ENCODE measurements around the gene PSMB3.

The PSMB3 gene

DNA sequence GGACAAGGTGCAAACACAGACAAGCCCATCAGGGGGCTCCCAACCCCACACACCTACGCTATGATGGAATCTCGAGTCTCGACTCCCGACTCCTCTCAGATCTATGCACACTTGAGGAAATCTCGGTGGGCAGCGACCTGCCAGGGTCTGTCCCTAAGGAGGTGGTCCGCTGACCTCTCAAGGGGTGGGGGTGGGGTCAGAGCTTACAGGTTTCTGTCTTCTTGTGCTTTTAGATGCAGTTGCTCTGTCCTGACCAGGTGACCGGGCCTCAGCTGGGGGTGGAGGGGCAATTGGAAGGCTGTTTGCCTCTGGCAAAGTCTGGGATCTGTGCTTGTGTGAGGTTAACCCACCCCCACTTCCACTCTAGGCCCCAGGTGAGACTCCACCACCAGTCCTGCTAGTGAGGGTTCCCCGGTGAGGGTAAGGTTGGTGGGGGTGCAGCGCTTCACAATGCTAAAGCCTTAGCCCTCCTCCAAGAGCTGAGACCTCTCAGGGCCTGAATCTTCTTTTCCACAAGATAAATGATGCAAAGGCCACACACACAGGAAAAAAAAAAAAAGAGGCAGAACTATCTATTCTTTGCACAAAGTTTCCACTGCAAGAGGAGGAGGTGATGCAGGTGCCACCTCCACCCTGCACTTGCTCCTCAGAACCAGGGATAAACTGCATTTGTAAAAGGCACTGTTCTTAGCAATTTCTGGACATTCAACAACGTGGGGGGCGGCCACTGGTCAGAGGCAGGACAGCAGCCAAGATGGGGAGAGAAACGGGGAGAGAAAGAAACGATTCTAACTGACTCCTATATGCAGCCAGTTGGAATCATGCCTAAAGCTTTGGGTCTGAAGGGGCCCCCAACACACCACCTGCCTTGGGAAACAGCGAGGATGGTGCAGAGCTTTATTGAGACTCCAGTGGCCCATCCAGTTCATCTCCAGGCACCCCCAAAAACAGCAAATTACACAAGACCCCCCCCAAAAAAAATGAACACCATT, 18.3 kb upstream of the PSMB3 start:
- DNase-seq, result no peak

DNA sequence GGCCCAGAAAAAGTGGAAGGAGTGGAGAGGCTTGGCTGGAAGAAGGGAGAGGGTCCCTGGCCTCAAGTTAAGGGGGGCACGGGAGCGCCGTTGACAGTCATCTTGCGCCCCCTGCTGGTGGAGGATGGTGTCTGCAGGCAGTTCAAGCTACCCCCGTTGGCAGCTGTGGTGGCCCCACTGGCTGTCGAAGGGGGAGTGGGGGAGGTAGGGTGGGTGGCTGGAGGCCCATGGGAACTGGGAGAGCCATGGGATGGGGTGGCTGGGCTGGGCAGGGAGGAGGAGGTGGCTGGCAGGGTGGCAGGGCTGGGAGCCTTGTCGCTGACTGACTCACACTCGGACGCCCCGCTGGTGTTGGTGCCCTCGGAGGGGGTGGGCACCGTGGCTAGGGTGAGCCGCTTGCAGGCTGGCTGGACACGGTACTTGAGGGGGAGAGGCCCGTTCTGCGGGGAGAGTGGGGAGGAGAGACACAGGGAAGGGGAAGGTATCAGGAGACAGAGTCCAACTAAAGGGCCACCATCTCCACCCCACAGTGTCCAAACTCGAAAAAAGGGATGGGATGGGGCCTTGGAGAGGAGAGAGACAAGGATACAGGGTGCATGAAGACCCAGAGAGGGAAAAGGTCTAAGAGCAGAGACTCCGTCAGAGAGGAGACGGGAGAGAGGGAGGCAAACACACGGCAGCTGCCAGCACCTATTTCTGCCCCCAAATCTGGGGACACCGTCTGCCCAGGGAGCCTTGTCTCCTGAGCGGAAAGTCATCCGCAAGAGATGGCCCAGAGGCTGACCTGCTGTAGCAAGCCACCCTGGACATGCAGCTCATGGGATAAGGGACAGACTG, 17.2 kb upstream of the PSMB3 start:
- peak; percentile 34 for DNase-seq

DNA sequence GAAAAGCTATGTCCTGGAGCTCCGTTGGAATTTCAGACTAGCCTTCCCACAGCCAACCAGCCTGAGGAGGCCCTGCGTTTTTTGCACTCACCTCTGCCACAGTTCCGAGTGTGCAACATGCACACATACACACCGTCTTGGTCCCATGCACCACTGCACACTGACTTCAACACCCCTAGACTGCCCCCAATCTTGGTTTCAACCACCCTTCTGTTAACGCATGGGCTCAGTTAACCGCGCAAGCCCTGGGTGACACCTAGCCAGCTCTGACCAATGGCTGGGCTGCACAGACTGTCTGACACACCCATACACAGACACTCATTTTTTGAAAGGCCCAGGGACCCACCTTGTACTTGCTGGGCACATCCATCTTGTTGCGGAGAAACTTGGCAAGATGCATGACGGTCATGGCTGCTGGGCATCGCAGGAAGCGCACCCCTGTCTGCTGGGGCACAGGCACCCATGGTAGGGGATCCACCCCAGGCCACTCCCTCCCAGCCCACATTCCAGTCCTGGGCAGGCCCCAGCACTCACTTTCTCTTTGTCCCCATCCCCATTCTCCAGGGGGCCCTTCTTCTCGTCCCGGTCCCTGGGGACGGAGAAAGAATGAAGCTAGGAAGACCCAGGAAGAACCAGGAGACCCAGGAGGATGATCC, 14.4 kb upstream of the PSMB3 start:
- no peak for DNase-seq

DNA sequence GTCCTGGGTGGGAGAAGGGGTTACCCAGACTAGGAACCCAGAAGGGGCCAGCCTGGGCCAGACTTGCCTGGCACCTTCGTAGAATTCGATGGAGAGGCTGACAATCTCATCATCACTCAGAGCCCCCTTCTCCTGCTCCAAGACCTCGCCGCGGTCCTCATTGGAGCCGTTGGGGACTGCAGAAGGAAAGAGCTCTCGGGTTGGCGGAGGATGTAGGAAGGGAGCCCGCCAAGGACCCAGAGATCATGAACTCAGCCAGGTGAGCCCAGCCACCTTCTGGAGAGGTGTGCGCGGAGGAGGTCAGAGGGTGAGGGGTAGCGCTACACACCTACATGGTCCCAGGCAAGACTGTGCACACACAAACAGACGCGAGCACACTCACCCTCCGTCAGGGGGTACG, 13.9 kb upstream of the PSMB3 start:
- no peak for DNase-seq

DNA sequence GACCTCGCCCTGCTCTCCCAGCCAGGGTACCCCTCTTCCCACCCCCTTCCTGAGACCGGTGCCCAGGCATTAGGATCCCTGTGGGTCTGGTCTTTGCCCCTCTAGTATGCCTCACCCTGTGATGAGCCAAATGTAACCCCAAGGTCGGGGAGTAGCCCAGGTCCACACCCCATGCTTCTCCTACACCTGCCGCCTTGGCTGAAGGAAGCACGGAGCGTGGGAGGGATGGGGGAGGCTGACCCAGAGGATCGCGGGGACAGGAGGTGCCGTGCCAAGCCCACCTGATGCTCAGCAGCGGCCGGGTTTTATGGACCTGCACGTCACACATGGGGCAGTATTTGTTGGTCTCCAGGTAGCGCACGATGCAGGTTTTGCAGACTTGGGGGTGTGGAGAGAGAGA, 13.2 kb upstream of the PSMB3 start:
- DNase-seq, result no peak

DNA sequence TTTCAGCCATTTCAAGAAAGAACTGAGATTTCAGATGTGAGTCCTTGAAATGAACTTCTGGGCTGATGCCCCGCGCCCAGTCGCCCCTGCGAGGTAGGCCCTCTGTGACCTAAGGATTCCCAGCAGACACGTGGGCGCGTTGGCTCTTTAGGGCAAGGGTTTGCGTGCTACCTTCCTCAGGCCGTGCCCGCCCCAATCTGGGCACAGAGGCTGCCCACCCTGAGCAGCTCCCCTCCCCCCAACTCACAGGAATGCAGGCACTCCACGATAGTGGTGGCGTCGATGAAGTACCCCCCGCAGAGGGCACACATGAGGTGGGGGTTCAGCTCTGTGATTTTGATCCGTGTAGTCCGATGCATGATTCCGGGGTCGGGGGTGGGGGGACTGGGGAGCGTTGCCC, 12.5 kb upstream of the PSMB3 start:
- no peak for DNase-seq

DNA sequence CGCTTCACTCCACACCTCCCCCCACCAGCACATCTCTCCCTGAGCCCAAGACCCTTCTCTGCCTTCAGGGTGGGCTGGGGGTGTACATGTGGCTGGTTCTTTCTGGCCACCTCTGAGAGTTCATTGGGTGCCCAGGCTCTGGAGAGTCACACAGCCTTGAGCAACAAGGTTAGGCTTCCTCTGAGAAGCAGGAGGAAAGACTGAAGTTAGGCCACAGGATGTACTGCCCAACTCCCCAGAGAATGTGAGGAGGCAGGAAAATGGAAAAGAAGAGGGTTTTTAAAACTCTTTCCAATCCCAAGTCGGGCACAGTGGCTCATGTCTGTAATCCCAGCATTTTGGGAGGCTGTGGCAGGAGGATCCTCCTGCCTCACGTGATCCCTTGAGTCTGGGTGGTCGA, 11.7 kb upstream of the PSMB3 start:
- DNase-seq, result no peak

DNA sequence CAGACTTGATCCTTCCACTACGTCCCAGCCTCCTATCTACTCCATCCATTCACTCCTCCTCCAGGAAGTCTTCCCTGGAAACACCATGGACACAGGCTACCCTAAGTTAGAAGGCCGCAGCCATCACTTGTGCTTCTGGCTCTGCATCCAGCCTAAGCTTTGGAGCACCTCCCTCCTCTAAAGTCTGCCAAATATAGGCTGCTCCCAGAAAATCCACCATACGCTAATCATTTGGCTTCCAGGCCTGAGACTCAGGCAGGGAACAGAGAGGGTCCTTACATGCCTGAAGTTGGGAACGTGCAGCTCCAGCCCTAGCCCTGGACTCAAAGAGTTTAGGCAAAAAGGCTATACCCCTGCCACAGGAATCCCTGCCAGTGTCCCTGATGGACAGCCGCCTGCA, 11.1 kb upstream of the PSMB3 start:
- DNase-seq, result no peak

DNA sequence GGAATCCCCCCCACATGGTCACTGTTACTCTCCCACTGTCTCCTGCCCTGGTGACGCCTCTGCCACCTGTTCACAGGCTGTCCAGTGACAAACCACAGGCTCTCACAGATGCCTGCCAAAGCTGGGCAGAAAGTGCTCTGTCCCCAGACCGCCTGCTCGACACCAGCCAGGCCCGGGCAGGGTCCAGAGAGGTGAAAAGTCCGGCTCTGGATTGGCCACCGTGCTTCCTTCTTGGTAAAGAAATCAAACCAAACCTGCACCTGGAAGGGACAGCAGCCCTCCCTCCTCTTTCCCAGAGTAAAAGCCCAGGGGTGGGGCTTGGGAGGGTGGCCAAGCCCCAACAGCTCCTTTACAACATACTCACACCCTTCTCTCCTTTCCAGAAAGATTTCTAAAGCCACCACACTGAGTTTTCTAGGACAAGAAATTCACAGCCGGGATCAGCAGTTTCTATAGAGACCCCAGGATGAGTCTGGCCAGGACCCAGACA, 10.6 kb upstream of the PSMB3 start:
- no peak for DNase-seq

DNA sequence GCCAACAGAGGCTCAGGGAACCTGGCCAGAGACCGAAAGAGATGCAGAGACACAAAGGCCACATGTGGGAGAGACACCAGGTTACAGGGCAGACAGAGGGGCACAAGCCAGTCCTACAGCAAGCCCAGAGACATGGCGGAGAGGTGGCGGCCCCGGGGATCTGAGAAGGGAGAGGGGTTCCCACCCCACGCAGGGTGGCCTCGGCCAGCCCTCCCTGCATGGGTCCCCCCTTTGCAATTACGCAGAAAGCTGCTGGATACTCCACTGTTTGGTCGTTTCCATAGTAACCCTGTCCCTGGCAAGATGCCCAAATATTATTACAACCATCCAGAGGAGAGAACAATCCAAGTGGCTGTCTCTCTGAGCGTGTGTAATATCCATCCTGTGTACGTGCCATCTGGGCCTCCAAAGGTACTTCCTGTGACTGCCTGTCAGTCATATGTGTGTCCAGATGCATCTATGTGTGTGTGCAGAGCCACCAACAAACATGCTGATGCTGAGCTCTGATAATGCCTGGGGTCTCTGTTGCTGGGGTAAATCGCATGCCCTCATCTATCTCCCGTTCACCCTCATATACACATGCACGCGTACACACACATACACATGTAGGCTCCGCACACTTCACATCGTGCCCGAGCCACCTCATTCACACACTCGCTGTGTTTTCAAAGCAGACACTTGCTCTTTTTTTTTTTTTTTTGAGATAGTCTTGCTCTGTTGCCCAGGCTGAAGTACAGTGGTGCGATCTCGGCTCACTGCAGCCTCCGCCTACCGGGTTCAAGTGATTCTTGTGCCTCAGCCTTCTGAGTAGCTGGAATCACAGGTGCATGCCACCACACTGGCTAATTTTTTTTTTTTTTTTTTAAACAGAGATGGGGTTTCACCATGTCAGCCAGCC, 9.9 kb upstream of the PSMB3 start:
- peak; percentile 89 for DNase-seq

DNA sequence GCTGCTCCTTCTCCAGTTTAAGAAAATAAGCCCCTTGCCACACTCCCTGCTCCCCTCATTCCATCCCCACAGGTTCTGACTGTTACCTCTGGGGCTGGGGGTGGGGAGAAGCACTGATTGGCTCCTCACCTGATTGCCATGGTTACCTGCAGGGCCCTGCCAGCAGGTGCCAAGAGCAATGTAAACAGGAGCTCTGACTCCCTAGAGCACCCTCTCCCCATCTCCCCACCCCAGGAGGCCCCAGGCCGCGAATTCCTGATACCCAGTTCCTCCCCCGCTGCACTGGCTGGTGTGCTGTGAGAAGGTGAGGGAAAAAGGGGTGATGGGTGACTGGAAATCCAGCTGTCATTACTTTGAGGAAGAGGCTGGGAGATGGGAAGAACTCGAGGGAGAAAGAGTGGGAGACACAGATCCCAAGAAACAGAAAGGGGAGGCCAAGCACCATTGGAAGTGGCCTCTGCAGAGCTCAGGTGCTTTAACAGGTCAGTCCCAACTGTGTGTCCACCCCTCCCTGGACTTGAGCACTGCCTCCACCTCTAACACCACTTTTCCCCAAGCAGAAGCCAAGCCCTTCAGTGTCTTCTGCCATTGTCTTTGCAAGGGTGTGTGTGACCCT, 8.9 kb upstream of the PSMB3 start:
- DNase-seq, result no peak

DNA sequence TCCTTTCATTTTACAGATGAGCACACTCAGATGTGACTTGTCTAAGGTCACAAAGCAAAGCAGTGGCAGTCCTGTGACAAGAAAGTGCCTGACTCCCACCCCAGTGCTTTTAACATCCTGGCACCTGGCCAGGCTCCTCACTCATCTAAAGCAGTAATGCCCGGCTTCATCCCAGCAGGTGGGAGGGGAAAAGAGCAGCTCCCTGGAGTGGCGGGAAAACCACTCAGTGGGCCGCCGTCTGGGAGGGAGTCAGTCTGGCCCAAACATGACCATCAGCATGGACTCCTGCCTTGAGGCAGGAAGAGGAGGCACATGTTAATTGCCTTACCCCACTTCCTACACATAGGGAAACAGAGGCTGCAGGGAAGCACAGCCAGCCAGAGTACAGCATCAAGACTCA, 7.0 kb upstream of the PSMB3 start:
- DNase-seq, result no peak

DNA sequence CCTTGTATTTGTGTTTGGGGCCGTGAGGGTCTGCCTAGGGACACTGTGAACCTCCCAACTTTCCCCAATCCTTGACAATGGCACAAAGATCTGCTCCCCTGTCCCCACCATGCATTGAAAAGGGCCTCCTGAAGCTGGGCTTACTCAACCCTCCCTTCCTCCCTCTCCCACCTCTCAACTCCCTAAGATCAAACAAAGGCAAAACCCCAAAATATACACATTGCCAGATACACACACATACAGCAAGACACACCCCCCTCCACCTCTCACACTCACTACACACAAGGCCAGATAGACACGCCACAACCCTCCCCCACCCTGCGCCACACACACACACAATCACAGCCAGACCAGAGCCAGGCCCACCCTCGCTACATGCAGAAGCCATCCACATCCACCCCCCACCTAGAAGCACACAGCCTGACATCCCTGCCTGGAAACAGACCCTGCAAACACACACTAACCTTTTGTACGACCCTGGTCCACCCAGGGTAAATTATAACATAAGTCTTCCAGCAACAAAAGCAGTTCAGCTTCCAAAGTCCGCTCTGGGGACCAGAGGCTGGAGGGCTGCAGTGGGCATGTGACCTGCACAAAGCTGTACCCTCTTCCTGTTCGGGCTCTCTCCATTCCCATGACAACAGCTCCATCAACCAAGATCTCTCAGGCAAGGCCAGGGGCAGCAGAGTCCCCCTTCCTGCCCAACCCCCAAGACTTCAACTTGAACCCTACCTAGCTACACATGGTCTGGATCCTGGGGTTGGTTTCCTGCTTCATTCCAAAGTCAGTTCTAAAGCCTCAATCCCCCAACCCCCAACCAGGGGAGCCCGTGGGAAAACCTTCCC, 6.3 kb upstream of the PSMB3 start:
- DNase-seq, result no peak

DNA sequence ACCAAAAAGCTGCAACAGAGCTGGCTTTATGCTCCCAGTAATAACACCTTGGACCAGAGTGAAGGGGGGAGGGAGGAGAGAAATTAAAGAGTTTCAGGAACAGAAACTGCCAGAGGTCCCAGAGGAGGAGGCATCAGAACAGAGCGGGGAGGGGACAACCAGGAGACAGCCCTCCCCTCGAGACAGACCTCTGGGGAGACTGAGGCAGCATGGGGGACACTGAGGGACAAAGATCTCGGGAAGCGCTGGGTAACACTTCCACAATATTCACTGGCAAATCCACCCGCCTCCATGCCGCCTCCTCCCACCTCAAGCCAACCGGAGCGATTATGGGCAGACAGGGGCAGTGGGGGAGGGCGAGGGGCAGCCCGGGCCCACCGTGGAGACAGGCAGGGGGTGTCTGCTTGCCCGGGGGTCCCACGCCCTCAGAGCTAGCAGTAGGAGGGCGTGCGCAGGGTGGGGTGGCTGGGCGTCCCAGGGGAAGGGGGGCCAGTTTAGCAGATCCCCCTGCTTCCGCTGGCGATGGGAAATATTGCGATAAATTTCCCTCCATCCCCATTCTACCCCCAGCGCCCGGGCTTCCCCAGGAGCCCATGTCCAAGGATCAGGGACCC, 5.6 kb upstream of the PSMB3 start:
- DNase-seq, result no peak

DNA sequence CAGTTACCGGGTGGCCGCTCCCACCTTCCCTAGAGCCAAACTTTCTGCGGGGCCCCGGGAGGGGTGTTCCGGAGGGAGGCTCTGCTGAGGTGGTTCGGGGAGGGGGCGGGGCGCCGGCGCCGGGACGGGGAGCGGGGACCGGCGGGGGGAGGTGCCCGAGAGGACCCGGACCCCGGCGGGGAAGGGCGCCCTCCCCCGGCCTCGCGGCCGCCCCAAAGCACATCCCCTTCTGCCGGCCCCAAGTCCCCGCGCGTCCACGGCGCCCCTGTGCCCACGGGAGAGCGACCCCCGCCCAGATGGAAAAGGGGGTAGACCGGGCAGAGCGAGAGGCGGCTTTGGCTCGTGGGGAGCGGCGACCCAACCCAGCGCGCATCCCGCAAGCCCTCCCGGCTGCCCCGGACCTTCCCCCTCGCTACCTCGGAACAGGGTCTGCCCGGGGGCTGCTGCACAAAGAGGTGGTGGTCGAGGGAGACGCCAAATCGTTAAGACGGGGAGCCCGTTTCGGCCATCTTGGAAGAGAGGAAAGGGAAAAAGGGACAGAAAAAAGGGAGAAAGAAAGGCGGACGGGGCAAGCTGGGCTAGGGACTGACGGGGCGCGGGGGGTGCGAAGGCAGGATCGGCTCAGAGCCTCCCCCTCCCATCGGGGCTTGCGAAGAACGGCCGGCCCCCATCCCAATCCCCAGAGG, 4.9 kb upstream of the PSMB3 start:
- peak; percentile 33 for DNase-seq

DNA sequence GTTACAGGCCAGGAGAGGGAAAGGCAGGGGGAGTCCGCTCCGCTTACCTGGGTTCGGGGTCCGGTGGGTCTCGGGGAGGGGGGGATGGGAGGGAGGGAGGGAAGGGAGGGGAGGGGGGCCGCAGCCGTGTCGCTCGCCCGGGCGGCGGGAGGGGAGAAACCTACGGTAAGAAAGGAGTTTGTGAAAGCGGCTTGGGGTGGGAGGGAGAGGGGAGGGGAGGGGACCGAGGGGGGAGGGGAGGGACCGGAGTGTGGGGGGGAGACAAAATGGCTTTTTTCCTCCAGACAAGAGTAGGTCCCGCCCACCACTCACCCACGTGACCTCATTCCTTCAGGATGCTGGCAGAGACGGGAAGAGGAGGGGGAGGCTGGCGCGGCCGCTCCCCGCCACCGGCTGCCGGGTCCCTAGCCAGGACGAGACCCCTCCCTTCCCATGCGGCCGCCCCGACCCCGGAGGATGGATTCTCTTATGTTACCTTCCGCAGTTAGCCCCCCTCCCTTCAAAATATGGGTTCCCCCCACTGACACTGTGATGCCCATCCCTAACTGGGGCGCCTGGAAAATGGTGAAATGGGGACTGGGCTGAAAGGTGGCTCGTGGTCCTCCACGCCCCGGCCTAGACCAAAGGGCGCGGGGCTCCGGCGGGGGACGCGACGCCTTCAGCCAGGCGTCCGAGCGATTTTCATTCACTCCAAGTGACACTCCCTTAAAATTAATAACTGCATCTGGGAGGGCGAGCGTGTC, 4.2 kb upstream of the PSMB3 start, which contains the start of gene PCGF2:
Gene PCGF2 (minus strand): TSS at position 188 of the 743 bp plus-strand sequence. CDS start 7,934 bp downstream, outside the sequence.
- DNase-seq, result peak; percentile 92

DNA sequence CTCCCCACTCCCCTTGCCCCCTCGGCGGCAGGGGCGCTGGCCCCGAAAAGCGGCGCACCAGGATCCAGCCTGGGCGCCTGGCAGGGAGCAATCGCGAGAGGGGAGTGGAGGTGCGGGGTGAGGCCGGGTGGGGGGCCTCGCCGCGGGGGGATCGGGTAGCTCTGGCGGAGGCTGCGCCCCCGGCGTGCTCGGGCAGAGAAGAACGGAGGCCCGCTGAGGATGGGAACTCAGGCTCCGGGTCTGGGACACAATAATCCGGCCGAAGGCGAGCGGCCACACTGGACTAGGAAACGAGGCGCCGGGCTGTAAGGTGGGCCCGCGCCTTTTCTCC, 3.7 kb upstream of the PSMB3 start:
- DNase-seq, result no peak

DNA sequence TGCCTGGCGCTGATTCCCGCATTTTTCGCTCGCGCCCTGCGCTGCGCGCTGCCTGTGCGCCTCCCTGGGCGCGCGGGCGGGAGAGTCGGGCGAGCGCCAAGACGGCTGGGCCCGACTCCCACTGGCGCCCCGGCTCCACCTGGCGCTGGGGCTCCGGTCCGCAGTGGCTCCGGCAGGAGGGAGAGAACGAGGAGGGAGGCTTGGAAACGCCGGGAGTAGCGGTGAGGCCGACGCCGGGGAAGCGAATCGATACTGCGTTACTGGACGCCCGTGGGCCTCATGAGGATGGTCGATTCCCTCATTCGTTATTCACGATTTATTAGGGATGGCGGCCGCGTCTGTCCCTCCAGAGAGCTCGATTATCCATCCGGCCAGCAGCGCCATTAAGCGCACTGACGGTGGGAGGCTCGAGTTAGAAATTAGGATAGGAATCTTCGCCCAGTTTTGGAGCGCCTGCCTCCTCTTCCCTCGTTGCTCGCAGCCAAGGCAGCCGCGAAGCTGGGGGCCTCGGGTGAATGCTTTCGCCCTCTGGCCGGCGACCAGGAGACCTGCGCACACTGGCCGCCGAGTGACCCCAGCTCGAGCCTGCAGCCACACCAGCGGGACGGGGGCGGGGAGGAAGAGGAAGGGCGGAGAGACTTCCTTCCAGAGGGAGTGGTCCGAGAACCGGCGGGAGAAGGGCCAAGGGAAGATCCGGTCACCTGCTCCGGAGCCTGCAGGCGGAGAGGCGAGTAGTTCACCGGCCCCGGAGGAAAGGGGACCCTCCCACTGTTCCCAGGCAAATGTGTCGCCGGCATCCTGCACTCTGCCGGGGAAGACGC, 3.1 kb upstream of the PSMB3 start:
- DNase-seq, result peak; percentile 42
